ENCODE results near the gene ESPNL.
"Not testable (repeated sequence)": the region's sequence is repeated elsewhere in the genome, so short reads cannot be mapped to it uniquely, and the experiment has no call there.

Gene ESPNL

GRCh38 chr2:238100821-238101771 lies 956 bp downstream of the ESPNL start:
- DNase-seq: no peak

GRCh38 chr2:238101891-238102841 lies 2.0 kb downstream of the ESPNL start:
- no peak for DNase-seq

GRCh38 chr2:238102865-238103264 lies 2.7 kb downstream of the ESPNL start:
- DNase-seq: no peak

GRCh38 chr2:238103465-238104225 lies 3.5 kb downstream of the ESPNL start:
- DNase-seq: no peak

GRCh38 chr2:238104226-238104690 lies 4.1 kb downstream of the ESPNL start:
- DNase-seq: no peak

- no peak for DNase-seq
Observed at GRCh38 chr2:238104691-238105371, 4.7 kb downstream of the ESPNL start.

- no peak for DNase-seq
Observed at GRCh38 chr2:238105506-238106338, 5.6 kb downstream of the ESPNL start.

- DNase-seq: no peak
Observed at GRCh38 chr2:238106339-238106697, 6.2 kb downstream of the ESPNL start.

GRCh38 chr2:238106698-238107524 lies 6.8 kb downstream of the ESPNL start:
- no peak for DNase-seq

- DNase-seq: no peak
Observed at GRCh38 chr2:238107525-238108422, 7.6 kb downstream of the ESPNL start.

GRCh38 chr2:238108423-238109183 lies 8.5 kb downstream of the ESPNL start:
- no peak for DNase-seq

GRCh38 chr2:238113611-238114010 lies 13.5 kb downstream of the ESPNL start:
- DNase-seq: no peak

- no peak for DNase-seq
Observed at GRCh38 chr2:238114331-238114841, 14.2 kb downstream of the ESPNL start.

- DNase-seq: no peak
Observed at GRCh38 chr2:238114851-238115660, 14.9 kb downstream of the ESPNL start.

- not testable (repeated sequence) for DNase-seq
Observed at GRCh38 chr2:238115709-238116108, 15.6 kb downstream of the ESPNL start.

GRCh38 chr2:238116298-238117198 lies 16.4 kb downstream of the ESPNL start:
- no peak for DNase-seq

Data from activated CD4-positive, alpha-beta T cell treated with anti-CD3 and anti-CD28 coated beads for 4 hours (primary cell).